Occipital lobe (tissue), 2 donors: ENCODE results near the gene PUS7. TPM values are rescaled to one million over a fixed set of nuclear protein-coding genes. Genes with fewer than 3 reads are reported as not detected.
"Not testable (repeated sequence)": the region's sequence is repeated elsewhere in the genome, so short reads cannot be mapped to it uniquely, and the experiment has no call there.

ENCODE experiments used
- DNase-seq: peaks from one replicate; lab custom pipeline; 2025; lab: John Stamatoyannopoulos, UW
- total RNA-seq: library from RNA; depleted of rRNA; stranded (reverse); fragments of >200 nt; gene quantifications from one replicate; pipeline ENCODE4 v1.2.3, GENCODE V29; 2014

The PUS7 gene, protein sequence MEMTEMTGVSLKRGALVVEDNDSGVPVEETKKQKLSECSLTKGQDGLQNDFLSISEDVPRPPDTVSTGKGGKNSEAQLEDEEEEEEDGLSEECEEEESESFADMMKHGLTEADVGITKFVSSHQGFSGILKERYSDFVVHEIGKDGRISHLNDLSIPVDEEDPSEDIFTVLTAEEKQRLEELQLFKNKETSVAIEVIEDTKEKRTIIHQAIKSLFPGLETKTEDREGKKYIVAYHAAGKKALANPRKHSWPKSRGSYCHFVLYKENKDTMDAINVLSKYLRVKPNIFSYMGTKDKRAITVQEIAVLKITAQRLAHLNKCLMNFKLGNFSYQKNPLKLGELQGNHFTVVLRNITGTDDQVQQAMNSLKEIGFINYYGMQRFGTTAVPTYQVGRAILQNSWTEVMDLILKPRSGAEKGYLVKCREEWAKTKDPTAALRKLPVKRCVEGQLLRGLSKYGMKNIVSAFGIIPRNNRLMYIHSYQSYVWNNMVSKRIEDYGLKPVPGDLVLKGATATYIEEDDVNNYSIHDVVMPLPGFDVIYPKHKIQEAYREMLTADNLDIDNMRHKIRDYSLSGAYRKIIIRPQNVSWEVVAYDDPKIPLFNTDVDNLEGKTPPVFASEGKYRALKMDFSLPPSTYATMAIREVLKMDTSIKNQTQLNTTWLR
- total RNA-seq: 35.6 TPM

DNA sequence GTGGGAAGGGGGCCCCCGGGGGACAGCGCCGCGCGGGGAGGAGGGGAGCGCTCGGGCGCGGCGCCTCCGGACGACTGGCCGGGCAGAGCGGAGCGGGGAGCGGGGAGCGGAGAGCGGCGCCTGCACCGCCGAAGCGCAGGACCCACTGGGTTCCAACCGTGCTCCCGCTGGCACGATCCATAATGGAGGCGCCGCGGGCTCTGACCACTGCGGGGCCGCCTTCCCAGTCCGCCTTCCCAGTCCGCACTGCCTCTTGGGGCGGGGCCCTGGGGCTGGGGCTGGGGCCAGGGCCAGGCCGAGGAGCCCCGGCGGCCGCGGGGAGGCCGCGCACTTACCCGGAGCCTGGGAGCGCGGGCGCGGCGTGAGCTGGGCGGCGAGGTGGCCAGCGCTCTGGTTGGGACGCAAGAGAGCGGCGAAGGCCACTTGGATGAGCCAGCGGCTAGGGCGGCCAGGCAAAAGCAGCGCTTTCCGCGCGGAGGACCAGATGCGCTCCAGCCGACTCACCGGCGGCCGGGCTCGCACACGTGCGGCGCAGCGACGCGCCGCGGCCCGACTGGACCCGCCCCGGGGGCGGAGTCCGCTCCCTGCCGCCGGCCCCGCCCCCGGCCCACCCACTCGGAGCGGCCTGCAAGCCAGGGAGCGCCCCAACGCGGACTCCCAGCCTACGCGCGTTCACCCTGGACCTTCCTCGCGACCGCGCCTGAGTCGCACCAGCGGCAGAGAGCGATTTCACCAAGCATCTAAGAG lies at the start of gene PUS7:
Gene PUS7, minus strand, starts transcription at position 555 of the 747 bp plus-strand sequence. CDS start 13,759 bp downstream, outside the sequence.
- peak; percentile 87 for DNase-seq

DNA sequence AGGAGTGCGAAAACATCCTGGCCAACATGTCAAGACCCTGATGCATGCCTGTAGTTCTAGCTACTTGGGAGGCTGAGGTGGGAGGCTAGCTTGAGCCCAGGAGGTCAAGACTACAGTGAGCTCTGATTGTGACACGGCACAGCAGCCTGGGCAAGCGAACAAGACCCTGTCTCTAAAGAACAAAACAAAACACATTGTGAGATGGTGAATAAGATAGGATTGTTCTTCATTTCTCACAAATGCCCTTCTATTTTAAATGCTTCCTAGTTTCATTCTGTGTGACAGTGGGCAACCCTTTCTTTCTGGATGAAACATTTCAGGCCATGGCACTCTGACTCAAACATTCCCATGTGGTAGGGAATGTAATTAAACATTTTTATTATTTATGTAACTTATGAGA lies 45.8 kb upstream of the PUS7 start:
- DNase-seq: no peak

DNA sequence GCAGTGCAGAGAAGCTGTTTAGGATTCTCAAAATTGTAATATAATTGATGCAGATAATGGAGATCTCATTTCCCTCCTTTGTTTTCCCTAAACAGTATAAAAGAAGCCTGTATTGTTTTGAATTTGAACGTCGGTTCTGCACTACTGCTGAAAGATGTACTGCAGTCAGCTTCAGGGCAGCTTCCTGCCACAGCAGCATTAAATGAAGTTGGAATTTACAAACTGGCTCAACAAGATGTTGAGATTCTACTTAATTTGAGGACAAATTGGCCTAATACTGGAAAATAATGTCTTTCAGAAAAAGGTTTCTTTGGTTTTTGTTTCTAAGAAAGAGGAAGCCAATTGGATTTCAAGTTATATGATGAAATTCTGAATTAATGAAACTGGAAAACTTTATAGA lies 45.0 kb upstream of the PUS7 start:
- no peak for DNase-seq

DNA sequence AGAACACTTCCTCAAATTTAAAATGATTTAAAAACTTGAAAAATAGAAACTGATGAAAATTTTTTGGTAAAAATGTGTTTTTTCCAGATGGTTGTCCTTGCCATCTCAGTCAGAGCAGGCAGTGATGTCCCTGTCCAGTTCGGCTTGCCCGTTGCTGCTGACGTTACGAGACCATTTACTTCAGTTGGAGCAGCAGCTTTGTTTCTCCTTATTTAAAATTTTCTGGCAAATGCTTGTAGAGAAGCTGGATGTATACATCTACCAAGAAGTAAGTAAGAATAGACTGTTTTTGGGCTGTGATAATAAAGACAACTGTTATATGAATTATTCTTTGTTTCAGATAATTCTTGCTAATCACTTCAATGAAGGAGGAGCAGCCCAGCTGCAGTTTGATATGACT lies 43.1 kb upstream of the PUS7 start:
- no peak for DNase-seq

DNA sequence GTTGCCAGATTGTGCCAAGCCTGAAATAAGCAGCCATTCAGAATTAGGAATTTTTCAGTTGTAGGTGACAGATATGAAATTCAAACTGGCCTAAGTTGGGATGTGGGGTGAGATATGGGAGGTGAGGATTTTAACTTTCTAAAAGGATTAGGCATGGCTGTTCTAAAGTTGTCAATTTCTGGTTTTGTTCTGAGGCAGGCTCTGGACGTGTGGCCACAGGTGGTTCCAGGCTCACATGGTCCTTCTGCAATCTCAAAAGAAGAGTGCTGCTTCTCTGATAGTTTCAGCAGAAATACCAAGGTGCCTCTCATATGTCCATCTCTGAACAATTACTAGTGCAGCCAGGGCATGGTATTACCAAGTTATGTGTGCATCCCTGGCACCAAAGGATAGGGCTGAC lies 37.9 kb upstream of the PUS7 start:
- DNase-seq: no peak

- DNase-seq: no peak
Measured at GRCh38 chr7:105538339-105538738, 16.3 kb upstream of the PUS7 start.

DNA sequence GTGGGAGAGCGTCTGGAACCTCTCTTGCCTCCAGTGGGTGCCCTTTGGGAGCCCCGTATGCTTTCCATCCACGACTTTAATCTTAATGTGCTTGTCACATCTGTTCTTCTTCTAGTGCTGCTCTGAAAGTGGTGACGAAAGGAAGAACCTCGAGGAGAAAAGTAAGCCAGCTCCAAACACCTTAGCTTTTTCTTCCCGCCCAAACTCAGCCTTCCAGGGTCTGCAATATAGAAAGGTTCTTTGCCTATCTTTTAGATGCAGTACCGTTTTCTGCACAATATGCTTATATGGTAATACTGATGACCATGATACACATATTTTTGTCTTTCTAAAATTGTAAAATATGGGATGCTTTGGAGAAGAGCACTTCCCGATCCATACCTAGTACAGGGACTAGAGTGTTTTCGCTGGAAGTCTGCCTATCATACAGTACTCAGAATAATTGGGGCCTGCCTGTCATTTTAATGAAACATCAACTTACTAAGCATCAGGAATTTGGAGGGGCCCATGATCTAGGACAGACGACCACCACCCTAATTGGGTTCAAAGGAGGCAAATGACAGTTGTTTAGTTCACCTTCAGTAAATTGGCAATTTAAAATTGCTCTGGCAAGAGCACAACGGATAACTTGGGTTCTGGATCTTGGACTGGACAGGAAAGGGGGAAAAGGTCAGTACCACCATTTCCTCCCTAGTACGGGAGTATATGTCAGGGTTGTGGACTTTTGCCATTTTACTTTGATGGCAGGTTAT lies 10.8 kb upstream of the PUS7 start:
- no peak for DNase-seq

GRCh38 chr7:105531792-105532671 lies 10.0 kb upstream of the PUS7 start, which contains the start of gene RINT1:
Gene RINT1 (plus strand): TSS chr7:105532201. CDS start chr7:105532316, 115 bp downstream.
- peak; percentile 91 for DNase-seq

- no peak for DNase-seq
Measured at GRCh38 chr7:105530546-105530945, 8.5 kb upstream of the PUS7 start.

DNA sequence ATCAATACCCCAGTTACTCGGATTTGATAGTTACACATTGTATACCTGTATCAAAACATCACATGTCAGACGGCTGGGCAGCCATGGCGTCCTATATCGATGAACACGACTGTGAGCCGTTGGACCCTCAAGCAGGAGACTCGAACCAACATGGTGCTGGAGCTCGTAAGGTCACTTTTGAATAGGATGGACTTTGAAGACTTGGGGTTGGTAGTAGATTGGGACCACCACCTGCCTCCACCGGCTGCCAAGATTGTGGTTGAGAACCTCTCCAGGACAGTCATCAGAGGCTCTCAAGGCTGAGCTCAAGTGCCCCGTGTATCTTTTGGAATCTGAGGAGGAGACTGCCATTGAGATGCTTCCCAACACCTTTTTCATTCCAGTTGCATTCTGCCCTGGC lies 8.1 kb upstream of the PUS7 start:
- DNase-seq: no peak

DNA sequence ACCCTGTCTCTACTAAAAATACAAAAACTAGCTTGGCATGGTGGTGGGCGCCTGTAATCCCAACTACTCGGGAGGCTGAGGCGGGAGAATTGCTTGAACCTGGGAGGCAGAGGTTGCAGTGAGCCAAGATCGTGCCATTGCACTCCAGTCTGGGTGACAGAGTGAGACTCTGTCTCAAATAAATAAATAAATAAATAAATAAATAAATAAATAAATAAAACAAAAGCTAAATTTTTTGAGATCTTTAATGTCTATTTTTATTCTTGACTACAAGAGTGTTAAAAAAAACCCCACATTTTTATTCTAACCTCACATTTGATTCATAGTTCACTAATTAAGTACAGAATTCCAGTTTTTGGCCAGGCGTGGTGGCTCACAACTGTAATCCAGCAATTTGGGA lies 5.7 kb upstream of the PUS7 start:
- not testable (repeated sequence) for DNase-seq

- no peak for DNase-seq
Measured at GRCh38 chr7:105524840-105525239, 2.8 kb upstream of the PUS7 start.

- not testable (repeated sequence) for DNase-seq
Measured at GRCh38 chr7:105524423-105524822, 2.4 kb upstream of the PUS7 start.

GRCh38 chr7:105521027-105521716 lies 899 bp downstream of the PUS7 start:
- peak; percentile 62 for DNase-seq

DNA sequence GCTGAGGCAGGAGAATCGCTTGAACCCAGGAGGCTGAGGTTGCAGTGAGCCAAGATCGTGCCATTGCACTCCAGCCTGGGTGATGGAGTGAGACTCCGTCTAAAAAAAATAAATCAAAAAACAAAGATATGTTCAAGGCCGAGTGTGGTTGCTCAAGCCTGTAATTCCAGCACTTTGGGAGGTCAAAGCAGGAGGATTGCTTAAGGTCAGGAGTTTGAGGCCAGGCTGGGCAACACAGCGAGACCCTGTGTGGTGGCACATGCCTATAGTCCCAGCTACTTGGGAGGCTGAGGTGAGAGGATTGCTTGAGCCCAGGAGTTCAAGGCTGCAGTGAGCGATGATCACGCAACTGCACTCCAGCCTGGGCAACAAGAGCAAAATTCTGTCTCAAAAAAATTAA lies 1.5 kb downstream of the PUS7 start:
- not testable (repeated sequence) for DNase-seq

DNA sequence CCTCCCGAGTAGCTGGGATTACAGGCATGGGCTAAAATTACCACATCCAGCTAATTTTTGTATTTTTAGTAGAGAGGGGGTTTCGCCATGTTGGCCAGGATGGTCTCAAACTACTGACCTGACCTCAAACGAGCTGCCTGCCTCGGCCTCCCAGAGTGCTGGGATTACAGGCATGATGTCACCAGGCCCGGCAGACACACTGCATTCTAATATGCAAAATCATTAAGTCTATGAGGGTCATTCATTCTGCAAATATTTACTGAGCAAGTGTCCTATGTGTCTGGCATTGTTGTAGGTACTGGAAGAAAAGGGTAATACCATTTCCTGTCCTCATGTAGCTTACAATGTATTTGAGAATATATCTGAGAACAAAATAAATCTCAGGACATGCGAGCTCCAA lies 2.7 kb downstream of the PUS7 start:
- DNase-seq: no peak

GRCh38 chr7:105515610-105516009 lies 6.5 kb downstream of the PUS7 start:
- not testable (repeated sequence) for DNase-seq

GRCh38 chr7:105512926-105513526 lies 9.0 kb downstream of the PUS7 start:
- no peak for DNase-seq

DNA sequence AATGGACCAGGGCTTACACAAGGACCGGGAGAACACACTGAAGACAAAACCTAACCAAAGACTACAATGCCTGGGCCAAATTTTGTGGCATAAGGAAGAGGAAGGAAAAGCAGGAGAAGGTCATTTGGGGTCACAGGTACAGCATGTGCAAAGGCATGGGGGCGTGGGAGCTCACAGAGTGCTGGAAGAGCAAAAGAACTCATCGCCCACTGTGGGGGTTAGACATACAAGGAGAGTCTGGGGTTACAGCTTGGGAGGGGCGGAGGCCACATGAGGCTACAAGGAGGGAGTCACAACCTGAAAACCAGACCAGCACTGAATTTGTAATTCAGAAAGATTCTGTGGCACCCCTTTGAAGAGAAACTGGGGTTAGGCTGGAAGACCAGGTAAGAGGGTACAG lies 9.7 kb downstream of the PUS7 start:
- no peak for DNase-seq
